Activated B cell treated with CpG ODN at 0.5 μM for 24 hours (primary cell): ENCODE measurements around the gene GPR146. TPM values are rescaled to one million over a fixed set of nuclear protein-coding genes. Genes with fewer than 3 reads are reported as not detected.
A peak's percentile ranks its signal among the peaks of the same experiment; 100 is the strongest.

Source experiments
- ATAC-seq: fragments of 200-7000 bp; cut with Tn5 transposase; one replicate; pipeline ENCODE4 v1.10.0; 2021; ENCODE audit warnings: low read depth, mild to moderate bottlenecking, moderate library complexity
- CTCF ChIA-PET: fragments of 350-600 bp; sonication (Branson Sonifier 250); formaldehyde crosslinking; loops from one replicate; lab custom pipeline; 2021; ENCODE audit warnings: antibody characterized with exemption; lab: Charles Lee
- POLR2A ChIA-PET: fragments of 350-600 bp; sonication (Branson Sonifier 250); formaldehyde crosslinking; loops from one replicate; lab custom pipeline; 2021; ENCODE audit warnings: antibody characterized with exemption; lab: Charles Lee
- DNase-seq: peaks from one replicate; pipeline ENCODE4 v3.0.0; 2022
- H3K27ac Mint-ChIP-seq: one replicate; pipeline ENCODE4 v1.8.0; 2020; ENCODE audit warnings: mixed read lengths
- H3K27me3 Mint-ChIP-seq: one replicate; pipeline ENCODE4 v1.8.0; 2021; ENCODE audit warnings: mixed read lengths
- H3K36me3 Mint-ChIP-seq: one replicate; pipeline ENCODE4 v1.8.0; 2021; ENCODE audit warnings: low read depth, mixed read lengths
- H3K4me1 Mint-ChIP-seq: one replicate; pipeline ENCODE4 v1.8.0; 2021; ENCODE audit warnings: mixed read lengths
- H3K4me3 Mint-ChIP-seq: one replicate; pipeline ENCODE4 v1.8.0; 2020; ENCODE audit warnings: mild to moderate bottlenecking, mixed read lengths
- H3K9me3 Mint-ChIP-seq: one replicate; pipeline ENCODE4 v1.8.0; 2020; ENCODE audit warnings: mixed read lengths
- intact Hi-C: fragments of 100-400 bp; cut with micrococcal nuclease; formaldehyde crosslinking; loops from one replicate; pipeline ENCODE4 v1.15.1; 2024
- total RNA-seq: library from RNA; stranded (reverse); gene quantifications from 2 replicates; pipeline ENCODE4 v1.2.3, GENCODE V29; 2022
- TF ChIP-seq, protein P1 (sequence below): fragments of 200-600 bp; IDR thresholded peaks from one replicate; pipeline ENCODE4 v1.8.0; 2022; ENCODE audit warnings: antibody characterized with exemption, mild to moderate bottlenecking

Gene GPR146
- total RNA-seq, 1 donor from 2014 or later: 6.9 TPM

DNA sequence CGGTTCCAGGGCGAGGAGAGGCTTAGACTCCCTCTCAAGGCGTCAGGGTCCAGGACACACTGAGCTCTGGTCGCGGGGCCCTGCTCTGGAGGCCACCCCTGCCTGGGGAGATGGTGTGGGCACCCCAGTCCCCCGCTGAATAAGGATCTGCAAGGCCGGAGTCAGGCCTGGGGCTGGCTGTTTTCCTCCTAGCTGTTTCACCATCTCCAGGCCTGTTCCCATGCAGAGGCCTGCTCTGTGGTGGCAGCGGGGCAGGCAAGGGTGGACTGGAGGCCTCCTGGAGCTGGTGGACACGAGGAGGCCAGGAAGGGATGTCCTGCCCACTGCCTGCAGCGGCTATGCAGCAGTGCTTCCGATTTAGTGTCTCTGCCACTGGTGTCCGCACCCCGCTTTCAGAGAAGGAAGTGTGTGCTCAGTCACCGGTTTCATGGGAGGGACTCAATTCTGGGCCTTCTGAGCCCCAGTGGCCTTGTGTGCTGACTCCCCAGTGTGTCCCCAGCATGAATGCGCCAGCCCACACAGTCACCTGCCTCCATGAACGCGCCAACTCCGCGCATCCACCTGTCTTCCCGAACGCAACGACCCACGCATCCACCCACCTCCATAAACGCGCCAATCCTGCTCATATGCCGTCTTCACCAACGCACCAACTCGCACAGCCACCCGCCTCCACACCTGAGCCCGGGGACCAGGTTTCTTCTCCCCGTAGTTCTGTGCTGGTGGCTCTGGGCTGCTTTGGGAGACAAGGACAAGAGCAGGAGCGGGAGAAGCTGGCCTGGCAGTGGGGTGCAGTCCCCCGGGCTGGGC is 14.5 kb upstream of the GPR146 start:
- CTCF ChIA-PET: interaction anchor here (1.1 kb wide), 1 partner anchor 15 kb away, joined by 4 read pairs; the partner anchor contains the start of gene GPR146
- no peaks in the 10 kb centered on the region for H3K9me3 Mint-ChIP-seq
- no peaks in the 10 kb centered on the region for H3K27me3 Mint-ChIP-seq
- DNase-seq (no peak), ATAC-seq (no peak)
- H3K27ac Mint-ChIP-seq: no peak overlapping the region
- POLR2A ChIA-PET: interaction anchor here (0.9 to 7.7 kb wide), 3 partner anchors 10 to 33 kb away, joined by 3 to 148 read pairs (median 4); partner anchors contain the start of gene GPR146
- peaks cover 24% of the 10 kb centered on the region for H3K36me3 Mint-ChIP-seq
- peak overlapping the region; percentile 53 for H3K4me3 Mint-ChIP-seq
- TF ChIP-seq, protein P1, sequence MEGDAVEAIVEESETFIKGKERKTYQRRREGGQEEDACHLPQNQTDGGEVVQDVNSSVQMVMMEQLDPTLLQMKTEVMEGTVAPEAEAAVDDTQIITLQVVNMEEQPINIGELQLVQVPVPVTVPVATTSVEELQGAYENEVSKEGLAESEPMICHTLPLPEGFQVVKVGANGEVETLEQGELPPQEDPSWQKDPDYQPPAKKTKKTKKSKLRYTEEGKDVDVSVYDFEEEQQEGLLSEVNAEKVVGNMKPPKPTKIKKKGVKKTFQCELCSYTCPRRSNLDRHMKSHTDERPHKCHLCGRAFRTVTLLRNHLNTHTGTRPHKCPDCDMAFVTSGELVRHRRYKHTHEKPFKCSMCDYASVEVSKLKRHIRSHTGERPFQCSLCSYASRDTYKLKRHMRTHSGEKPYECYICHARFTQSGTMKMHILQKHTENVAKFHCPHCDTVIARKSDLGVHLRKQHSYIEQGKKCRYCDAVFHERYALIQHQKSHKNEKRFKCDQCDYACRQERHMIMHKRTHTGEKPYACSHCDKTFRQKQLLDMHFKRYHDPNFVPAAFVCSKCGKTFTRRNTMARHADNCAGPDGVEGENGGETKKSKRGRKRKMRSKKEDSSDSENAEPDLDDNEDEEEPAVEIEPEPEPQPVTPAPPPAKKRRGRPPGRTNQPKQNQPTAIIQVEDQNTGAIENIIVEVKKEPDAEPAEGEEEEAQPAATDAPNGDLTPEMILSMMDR: no peak
- H3K4me1 Mint-ChIP-seq: peaks cover 45% of the 10 kb centered on the region
- intact Hi-C loops: loop anchor here (5.0 to 10.0 kb wide), 3 partner anchors 38 to 1285 kb away; partner anchors contain the start of gene SNX8

- intact Hi-C loops: no loop called here
- ChIA-PET CTCF (interaction anchor here (1.1 kb wide), 1 partner anchor 14 kb away, joined by 4 read pairs; the partner anchor contains the start of gene GPR146), POLR2A (no interaction called here)
- H3K4me3 Mint-ChIP-seq: no peak overlapping the region
- no peak for DNase-seq
- no peak for ATAC-seq
- no peaks in the 10 kb centered on the region for H3K27me3 Mint-ChIP-seq
- TF ChIP-seq, protein P1: no peak
- no peaks in the 10 kb centered on the region for H3K9me3 Mint-ChIP-seq
- H3K36me3 Mint-ChIP-seq: peaks cover 18% of the 10 kb centered on the region
- peaks cover 38% of the 10 kb centered on the region for H3K4me1 Mint-ChIP-seq
- H3K27ac Mint-ChIP-seq: no peak overlapping the region
Measured at GRCh38 chr7:1030444-1031070, 13.8 kb upstream of the GPR146 start.

DNA sequence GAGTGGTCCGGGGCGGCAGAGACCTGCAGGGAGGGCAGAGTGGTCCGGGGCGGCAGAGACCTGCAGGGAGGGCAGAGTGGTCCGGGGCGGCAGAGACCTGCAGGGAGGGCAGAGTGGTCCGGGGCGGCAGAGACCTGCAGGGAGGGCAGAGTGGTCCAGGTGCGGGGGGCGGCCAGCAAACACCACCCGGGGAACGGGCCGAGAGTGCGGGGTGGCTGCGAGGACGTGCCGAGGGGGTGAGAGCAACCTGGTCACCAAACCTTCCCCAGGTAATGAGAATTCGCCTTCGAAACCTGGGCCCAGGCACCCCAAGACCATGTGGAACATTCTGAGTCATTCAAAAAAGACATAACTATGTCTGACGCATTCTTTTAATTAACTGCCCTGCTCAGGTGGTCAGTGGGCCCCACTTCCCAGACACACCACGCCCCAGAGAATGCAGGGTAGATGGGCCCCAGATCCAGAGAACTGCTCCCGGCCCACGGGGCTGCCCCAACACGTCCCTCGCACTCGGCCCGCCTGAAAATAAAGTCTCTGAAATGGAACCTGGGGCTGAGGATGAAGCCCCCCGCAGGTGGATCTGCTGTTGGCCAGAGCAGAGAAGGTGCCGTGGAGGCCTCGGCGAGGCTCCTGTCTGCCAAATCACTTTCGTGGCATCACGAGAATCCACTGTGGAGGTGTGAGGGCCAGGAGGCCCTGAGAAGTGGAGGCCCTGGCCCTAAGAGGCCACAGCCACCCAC is 12.5 kb upstream of the GPR146 start:
- Mint-ChIP-seq H3K27me3 (no peaks in the 10 kb centered on the region), H3K9me3 (no peaks in the 10 kb centered on the region), H3K4me1 (peaks cover 24% of the 10 kb centered on the region), H3K36me3 (peaks cover 5% of the 10 kb centered on the region), H3K4me3 (no peak overlapping the region), H3K27ac (no peak overlapping the region)
- intact Hi-C loops: no loop called here
- no peak for DNase-seq
- TF ChIP-seq, protein P1: no peak
- ATAC-seq: no peak
- ChIA-PET POLR2A (no interaction called here), CTCF (no interaction called here)

DNA sequence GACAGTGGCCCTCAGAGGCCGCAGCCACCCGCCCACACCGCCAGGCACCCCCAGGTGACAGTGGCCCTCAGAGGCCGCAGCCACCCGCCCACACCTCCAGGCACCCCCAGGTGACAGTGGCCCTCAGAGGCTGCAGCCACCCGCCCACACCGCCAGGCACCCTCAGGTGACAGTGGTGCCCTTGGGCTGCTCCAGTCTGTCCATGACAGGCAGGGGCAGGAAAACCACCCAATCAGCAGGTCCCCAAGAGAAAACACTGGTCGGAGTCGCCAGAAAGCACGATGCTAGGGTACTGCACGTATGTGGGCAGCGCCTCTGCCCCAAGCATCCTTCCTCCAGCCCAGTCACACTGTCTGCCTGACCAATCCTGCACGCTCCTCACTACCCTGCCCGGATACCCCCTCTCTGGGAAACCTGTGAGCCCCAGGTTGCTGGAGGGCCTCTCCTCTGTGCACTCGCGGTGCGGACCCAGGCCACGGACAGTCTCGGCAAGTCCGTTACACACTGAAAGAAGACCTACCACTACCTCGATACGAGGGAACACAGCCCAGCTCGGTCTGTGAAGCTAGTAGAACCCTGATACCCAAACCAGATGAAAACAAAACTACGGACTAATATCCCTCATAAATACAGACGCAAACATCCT is 11.7 kb upstream of the GPR146 start:
- ChIA-PET CTCF (no interaction called here), POLR2A (interaction anchor here (0.7 kb wide), 1 partner anchor 10 kb away, joined by 4 read pairs; no protein-coding TSS in a partner anchor)
- TF ChIP-seq, protein P1: no peak
- H3K9me3 Mint-ChIP-seq: no peaks in the 10 kb centered on the region
- no peak for DNase-seq
- no peak for ATAC-seq
- peaks cover 19% of the 10 kb centered on the region for H3K4me1 Mint-ChIP-seq
- no peaks in the 10 kb centered on the region for H3K27me3 Mint-ChIP-seq
- H3K36me3 Mint-ChIP-seq: no peaks in the 10 kb centered on the region
- no peak overlapping the region for H3K27ac Mint-ChIP-seq
- H3K4me3 Mint-ChIP-seq: no peak overlapping the region
- intact Hi-C loops: no loop called here
